Ovary (tissue), 3 donors: Measurements from ENCODE around the gene USP30.

Source experiments
- CTCF ChIP-seq, 3 donors: fragments of 450-650 bp in 2 of 3; fragments of 200-600 bp in 1 of 3; IDR thresholded peaks; one replicate each; pipeline versions ENCODE4 v1.5.1 to v1.8.0; 2016 to 2022; ENCODE audit warnings: antibody characterized with exemption in 3 of 3, mild to moderate bottlenecking in 1 of 3
- POLR2A ChIP-seq: fragments of 450-650 bp; IDR thresholded peaks from one replicate; pipeline ENCODE4 v1.6.1; 2017; ENCODE audit warnings: antibody characterized with exemption, mild to moderate bottlenecking, moderate library complexity
- donor health status: DM: no; HTN: no; CAD: no.

GRCh38 chr12:109121346-109121880, 69.0 kb downstream of the USP30 start:
- TF ChIP-seq CTCF (IDR thresholded peaks at IDR 0.05) = no peak
- TF ChIP-seq POLR2A = no peak
